Gastroesophageal sphincter (tissue), 3 donors: ENCODE results near the gene ANKMY2.
A peak's percentile ranks its signal among the peaks of the same experiment; 100 is the strongest.

Experiments
- CTCF ChIP-seq, 4 experiments: fragments of 200-600 bp in 2 of 4; fragments of 450-650 bp in 2 of 4; sonication (generic) in 1 of 4; IDR thresholded peaks; one replicate each; pipeline ENCODE4 v1.5.1; 2017 to 2019; ENCODE audit warnings: antibody characterized with exemption in 4 of 4, mild to moderate bottlenecking in 2 of 4, moderate library complexity in 2 of 4
- EP300 ChIP-seq: sonication (generic); formaldehyde crosslinking; IDR thresholded peaks from one replicate; pipeline ENCODE4 v1.6.1; 2017; ENCODE audit warnings: antibody characterized with exemption, mild to moderate bottlenecking
- POLR2A ChIP-seq, 2 donors: fragments of 450-650 bp; IDR thresholded peaks; one replicate each; pipeline ENCODE4 v1.6.1; 2017; ENCODE audit warnings: antibody characterized with exemption in 2 of 2, mild to moderate bottlenecking in 2 of 2, moderate library complexity in 1 of 2

DNA sequence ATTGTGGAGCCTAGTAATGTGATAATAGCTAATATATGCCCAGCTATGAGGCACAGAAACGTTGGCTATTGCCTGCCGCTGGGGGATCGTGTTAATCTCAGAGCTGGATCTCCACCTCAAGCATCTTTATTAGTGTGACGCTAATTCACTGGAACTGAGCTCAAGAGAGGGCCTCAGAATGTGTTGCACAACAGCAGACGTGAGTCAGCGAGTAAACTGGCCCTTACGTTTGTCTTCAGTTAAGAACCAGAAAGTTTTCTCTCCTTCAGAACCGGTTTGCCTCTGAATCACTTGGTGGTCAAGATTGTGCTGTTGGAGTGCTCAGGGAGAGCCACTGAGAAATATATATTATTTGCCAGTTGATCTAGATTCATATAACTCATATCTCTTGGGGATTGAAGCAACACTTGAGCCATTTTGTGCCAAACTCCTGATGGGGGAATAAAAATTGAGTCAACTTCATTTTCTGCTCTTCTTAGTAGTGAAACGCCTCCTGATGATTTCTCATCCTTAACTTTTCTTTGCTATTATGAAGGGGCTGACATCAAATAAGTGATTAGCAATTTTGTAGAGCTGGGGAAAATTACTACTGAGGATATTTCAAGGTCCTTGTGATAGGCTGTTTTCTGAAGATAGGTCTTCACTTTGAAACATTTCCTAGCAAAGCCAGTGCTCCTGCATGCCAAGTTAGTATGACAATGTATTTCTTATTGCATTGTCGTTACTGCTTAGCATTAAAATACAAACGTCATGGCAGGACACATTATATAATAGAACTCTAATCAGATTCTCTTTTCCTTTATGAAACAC, 22.7 kb upstream of the ANKMY2 start:
- TF ChIP-seq POLR2A (IDR thresholded peaks at IDR 0.05) (no peak), CTCF (IDR thresholded peaks at IDR 0.05) (peak in 1 of 4 experiments; percentile 6), EP300 (no peak)
